ENCODE results near the gene UBXN2A. TPM values are rescaled to one million over a fixed set of nuclear protein-coding genes. Genes with fewer than 3 reads are reported as not detected.

UBXN2A gene
- total RNA-seq, 1 experiment from 2014 or later = 19.7 TPM

GRCh38 chr2:23924589-23925359, 15.5 kb upstream of the UBXN2A start:
- Histone ChIP-seq H3K27me3 (ENCODE audit: insufficient read depth, low read length) (no peaks in the 10 kb centered on the region), H3K79me1 (ENCODE audit: insufficient read depth, low read depth, low read length, poor library complexity, severe bottlenecking) (no peaks in the 10 kb centered on the region), H4K5ac (ENCODE audit: insufficient read length, low read depth, low read length) (no peak overlapping the region), H3K23ac (ENCODE audit: insufficient read length, low read depth, low read length) (no peak overlapping the region), H2AFZ (ENCODE audit: low read length) (no peak overlapping the region), H3K23me2 (ENCODE audit: insufficient read length, low read depth, low read length, poor library complexity, severe bottlenecking) (peaks cover 10% of the 10 kb centered on the region), H3K14ac (ENCODE audit: insufficient read depth, low read length) (no peak overlapping the region), H3T11ph (ENCODE audit: low read length) (no peak overlapping the region), H2BK15ac (ENCODE audit: low read depth, low read length) (no peak overlapping the region), H2BK20ac (ENCODE audit: low read depth, low read length, poor library complexity, severe bottlenecking) (no peak overlapping the region), H2AK5ac (ENCODE audit: insufficient read length, low read length) (no peak overlapping the region), H3K4ac (ENCODE audit: low read depth, low read length) (no peak overlapping the region), H3K9me3 (ENCODE audit: control insufficient read depth, low read depth, low read length) (no peaks in the 10 kb centered on the region), H3K4me2 (ENCODE audit: insufficient read depth, insufficient read length, low read length) (peak overlapping the region; percentile 96), H4K8ac (replicated peaks; ENCODE audit: insufficient read length, low read depth, low read length) (no peak overlapping the region), H3K4me1 (ENCODE audit: insufficient read depth, low read length) (no peaks in the 10 kb centered on the region; the same call in 1 of the 2 replicates), H2BK12ac (ENCODE audit: insufficient read length, low read depth, low read length) (no peak overlapping the region), H3K27ac (ENCODE audit: insufficient read length, low read depth, low read length) (no peak overlapping the region), H3K18ac (ENCODE audit: insufficient read length, low read depth, low read length) (no peak overlapping the region), H4K91ac (ENCODE audit: insufficient read length, low read depth, low read length) (no peak overlapping the region), H4K20me1 (ENCODE audit: control insufficient read depth, insufficient read depth, insufficient read length) (no peaks in the 10 kb centered on the region), H2BK5ac (ENCODE audit: insufficient read length, low read length) (no peak overlapping the region), H2BK120ac (ENCODE audit: low read depth, low read length, poor library complexity, severe bottlenecking) (no peak overlapping the region), H3K79me2 (ENCODE audit: insufficient read depth, low read length) (peaks cover 16% of the 10 kb centered on the region; the same call in 1 of the 2 replicates), H3K56ac (ENCODE audit: insufficient read length, low read depth, low read length) (no peak overlapping the region), H3K9ac (ENCODE audit: extremely low read depth, insufficient read length, low read length) (peak overlapping the region; percentile 48)
- peak overlapping the region; percentile 96 to 99 for H3K4me3 Mint-ChIP-seq
- WGBS (ENCODE audit: extremely low coverage, insufficient read length, low lambda C conversion rate) = no CpG with 5 or more reads among the region's 7 CpGs
- no peak for TF ChIP-seq CTCF (conservative IDR thresholded peaks at IDR 0.05)
- H3K9me3 Mint-ChIP-seq = no peaks in the 10 kb centered on the region
- H3K4me1 Mint-ChIP-seq = peaks cover 16 to 20% of the 10 kb centered on the region in 2 experiments
- no peak for DNase-seq
- no peak overlapping the region for H3K27ac Mint-ChIP-seq
- peaks cover 0 to 5% (median 0%) of the 10 kb centered on the region in 3 experiments; a peak in 1 of 7 replicates for H3K36me3 Mint-ChIP-seq (ENCODE audit: insufficient read depth in 1 of 3, low read depth in 3 of 3)
- H3K27me3 Mint-ChIP-seq (ENCODE audit: low read depth) = no peaks in the 10 kb centered on the region
